Osteoblast (primary cell): ENCODE results near the gene SIL1. TPM values are rescaled to one million over a fixed set of nuclear protein-coding genes. Genes with fewer than 3 reads are reported as not detected.

Experiments
- DNase-seq: peaks from one replicate; pipeline ENCODE4 v3.0.0; 2011; ENCODE audit warnings: low spot score, mixed read lengths; ENCODE audit not compliant: insufficient read length; ENCODE audit errors: missing footprints
- H2AFZ ChIP-seq: 2 replicates; pipeline ENCODE4 v1.6.0; 2011; ENCODE audit warnings: mild to moderate bottlenecking, low read length
- H3K27ac ChIP-seq: 2 replicates; pipeline ENCODE4 v1.5.1; 2011; ENCODE audit warnings: mild to moderate bottlenecking, low read depth, low read length, moderate library complexity
- H3K27me3 ChIP-seq: 2 replicates; pipeline ENCODE4 v1.6.0; 2012; ENCODE audit warnings: mild to moderate bottlenecking, control low read depth, inconsistent platforms, low read length, moderate library complexity; ENCODE audit not compliant: insufficient read depth
- H3K36me3 ChIP-seq: 2 replicates; pipeline ENCODE4 v1.5.1; 2011; ENCODE audit warnings: mild to moderate bottlenecking, low read length, control low read depth, moderate library complexity; ENCODE audit not compliant: insufficient read depth
- H3K4me1 ChIP-seq: 2 replicates; pipeline ENCODE4 v1.5.1; 2011; ENCODE audit warnings: mild to moderate bottlenecking, low read length, control low read depth, moderate library complexity; ENCODE audit not compliant: insufficient read depth
- H3K4me2 ChIP-seq: 2 replicates; pipeline ENCODE4 v1.6.0; 2011; ENCODE audit warnings: mild to moderate bottlenecking, low read length; ENCODE audit not compliant: insufficient read depth
- H3K4me3 ChIP-seq: fragments of 200-600 bp; sonication (generic); 3 replicates; pipeline ENCODE4 v1.5.1; 2012; ENCODE audit warnings: mild to moderate bottlenecking, low read length, inconsistent platforms; ENCODE audit not compliant: insufficient read depth
- H3K79me2 ChIP-seq: 2 replicates; pipeline ENCODE4 v1.6.0; 2012; ENCODE audit warnings: mild to moderate bottlenecking, low read length, control low read depth, inconsistent platforms; ENCODE audit not compliant: insufficient read depth
- H3K9me3 ChIP-seq: 2 replicates; pipeline ENCODE4 v1.5.1; 2011; ENCODE audit warnings: low read depth, low read length, control low read depth
- H4K20me1 ChIP-seq: 2 replicates; pipeline ENCODE4 v1.6.0; 2012; ENCODE audit warnings: mild to moderate bottlenecking, low read length, control low read depth; ENCODE audit not compliant: insufficient read depth
- CTCF ChIP-seq: IDR thresholded peaks from 2 replicates; pipeline ENCODE4 v1.5.1; 2011; ENCODE audit warnings: mild to moderate bottlenecking, low read depth, low read length, moderate library complexity; ENCODE audit errors: extremely low read depth
- total RNA-seq: library from RNA; depleted of rRNA; stranded (reverse); fragments of >200 nt; gene quantifications from 2 replicates; pipeline ENCODE4 v1.2.3, GENCODE V29; 2012

SIL1 gene
- total RNA-seq, 1 donor: 65.1 TPM

DNA sequence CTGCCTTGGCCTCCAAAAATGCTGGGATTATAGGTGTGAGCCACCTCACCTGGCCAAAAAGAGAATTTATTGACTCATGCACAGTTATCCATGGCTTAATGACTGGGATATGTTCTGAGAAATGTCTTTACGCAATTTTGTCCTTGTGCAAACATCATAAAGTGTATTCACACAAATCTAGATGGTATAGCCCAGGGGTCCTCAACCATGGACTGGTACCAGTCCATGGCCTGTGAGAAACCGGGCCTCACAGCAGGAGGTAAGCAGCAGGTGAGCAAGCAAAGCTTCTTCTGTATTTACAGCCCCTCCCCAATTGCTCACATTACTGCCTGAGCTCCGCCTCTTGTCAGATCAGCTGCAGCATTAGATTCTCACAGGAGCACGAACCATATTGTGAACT is 12.4 kb upstream of the SIL1 start:
- no peaks in the 10 kb centered on the region for H4K20me1 ChIP-seq
- H3K27ac ChIP-seq: no peak overlapping the region
- TF ChIP-seq CTCF: no peak
- H3K9me3 ChIP-seq: no peaks in the 10 kb centered on the region
- no peak overlapping the region for H3K4me2 ChIP-seq
- no peaks in the 10 kb centered on the region for H3K27me3 ChIP-seq
- H2AFZ ChIP-seq: no peak overlapping the region
- no peaks in the 10 kb centered on the region for H3K79me2 ChIP-seq
- no peak overlapping the region for H3K4me3 ChIP-seq
- no peaks in the 10 kb centered on the region for H3K36me3 ChIP-seq
- H3K4me1 ChIP-seq: no peaks in the 10 kb centered on the region
- DNase-seq: no peak

GRCh38 chr5:139207297-139208000 is 9.3 kb upstream of the SIL1 start:
- Histone ChIP-seq H3K9me3 (no peaks in the 10 kb centered on the region), H3K4me1 (no peaks in the 10 kb centered on the region), H3K36me3 (no peaks in the 10 kb centered on the region), H3K4me2 (no peak overlapping the region), H3K79me2 (no peaks in the 10 kb centered on the region), H2AFZ (no peak overlapping the region), H4K20me1 (no peaks in the 10 kb centered on the region), H3K27me3 (peaks cover 5% of the 10 kb centered on the region), H3K27ac (no peak overlapping the region), H3K4me3 (no peak overlapping the region)
- no peak for TF ChIP-seq CTCF
- DNase-seq: no peak

DNA sequence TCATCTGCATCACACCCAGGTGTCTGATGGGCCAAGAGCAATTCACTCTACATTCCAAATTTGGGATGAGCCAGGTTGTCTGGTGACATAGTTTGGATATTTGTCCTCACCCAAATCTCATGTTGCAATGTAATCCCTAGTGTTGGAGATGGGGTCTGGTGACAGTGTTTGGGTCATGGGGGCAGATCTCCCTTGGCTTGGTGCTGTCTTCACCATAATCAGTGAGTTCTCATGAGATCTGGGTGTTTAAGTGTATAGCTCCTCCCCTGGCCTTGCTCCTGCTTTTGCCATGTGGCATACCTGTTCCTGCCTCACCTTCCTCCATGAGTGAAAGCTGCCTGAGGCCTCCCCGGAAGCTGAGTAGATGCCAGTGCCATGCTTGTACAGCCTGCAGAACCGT is 7.4 kb upstream of the SIL1 start:
- Histone ChIP-seq H3K36me3 (no peaks in the 10 kb centered on the region), H3K9me3 (no peaks in the 10 kb centered on the region), H3K27ac (no peak overlapping the region), H3K4me3 (no peak overlapping the region), H3K27me3 (peaks cover 5% of the 10 kb centered on the region), H3K79me2 (no peaks in the 10 kb centered on the region), H3K4me1 (no peaks in the 10 kb centered on the region), H3K4me2 (no peak overlapping the region), H4K20me1 (no peaks in the 10 kb centered on the region), H2AFZ (no peak overlapping the region)
- no peak for DNase-seq
- TF ChIP-seq CTCF: no peak

DNA sequence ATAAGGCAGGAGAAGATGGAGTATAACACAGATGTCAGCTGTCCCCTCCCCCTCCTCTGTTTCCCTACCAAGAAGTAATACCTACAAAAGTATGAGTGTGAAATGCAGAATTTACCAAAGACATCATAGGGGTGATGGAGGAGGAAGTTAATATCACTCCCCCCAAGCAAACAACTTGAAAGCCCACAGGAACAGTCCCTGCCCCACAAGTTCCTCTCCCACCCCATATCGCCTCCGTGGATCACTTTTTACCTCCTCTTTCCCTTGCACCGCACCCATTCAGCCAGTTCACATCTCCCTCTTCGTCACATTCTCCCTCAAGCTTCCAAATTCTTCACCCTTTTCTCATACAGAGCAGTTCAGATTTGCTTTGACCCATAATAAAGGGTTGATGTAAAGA is 7.0 kb upstream of the SIL1 start:
- H3K27me3 ChIP-seq: peaks cover 5% of the 10 kb centered on the region
- DNase-seq: no peak
- H3K9me3 ChIP-seq: no peaks in the 10 kb centered on the region
- H2AFZ ChIP-seq: no peak overlapping the region
- no peaks in the 10 kb centered on the region for H3K79me2 ChIP-seq
- no peak overlapping the region for H3K27ac ChIP-seq
- H3K4me2 ChIP-seq: no peak overlapping the region
- TF ChIP-seq CTCF: no peak
- H3K4me1 ChIP-seq: no peaks in the 10 kb centered on the region
- H4K20me1 ChIP-seq: no peaks in the 10 kb centered on the region
- no peak overlapping the region for H3K4me3 ChIP-seq
- H3K36me3 ChIP-seq: no peaks in the 10 kb centered on the region
